WTC11 (cell line): ENCODE measurements around the gene COL26A1. TPM values are rescaled to one million over a fixed set of nuclear protein-coding genes. Genes with fewer than 3 reads are reported as not detected.
A peak's percentile ranks its signal among the peaks of the same experiment; 100 is the strongest.

Source experiments
- ATAC-seq: fragments of 200-7000 bp; cut with Tn5 transposase; 2 replicates; pipeline ENCODE4 v1.10.0; 2021; ENCODE audit warnings: mild to moderate bottlenecking, moderate library complexity
- CTCF ChIA-PET: fragments of 300-600 bp; sonication (Branson Sonifier 250); formaldehyde crosslinking; loops from one replicate; lab custom pipeline; 2021; ENCODE audit warnings: antibody characterized with exemption; lab: Charles Lee
- POLR2A ChIA-PET: fragments of 350-600 bp; sonication (Branson Sonifier 250); formaldehyde crosslinking; loops from one replicate; lab custom pipeline; 2021; ENCODE audit warnings: antibody characterized with exemption; lab: Charles Lee
- DNase-seq: peaks from one replicate; pipeline ENCODE4 v3.0.0; 2021; ENCODE audit warnings: low spot score
- H3K27ac Mint-ChIP-seq: 2 replicates; pipeline ENCODE4 v1.8.0; 2021; ENCODE audit warnings: mixed read lengths
- H3K27me3 Mint-ChIP-seq: 2 replicates; pipeline ENCODE4 v1.8.0; 2021; ENCODE audit warnings: low read depth, mild to moderate bottlenecking, moderate library complexity, mixed read lengths
- H3K36me3 Mint-ChIP-seq: 2 replicates; pipeline ENCODE4 v1.8.0; 2021; ENCODE audit warnings: mixed read lengths
- H3K4me1 Mint-ChIP-seq: 2 replicates; pipeline ENCODE4 v1.8.0; 2022; ENCODE audit warnings: mixed read lengths
- H3K4me3 Mint-ChIP-seq: 2 replicates; pipeline ENCODE4 v1.8.0; 2021; ENCODE audit warnings: mild to moderate bottlenecking, moderate library complexity, mixed read lengths
- H3K9me3 Mint-ChIP-seq: 2 replicates; pipeline ENCODE4 v1.8.0; 2021; ENCODE audit warnings: mixed read lengths
- CBFB ChIP-seq: sonication (generic); formaldehyde crosslinking; IDR thresholded peaks from 2 replicates; pipeline ENCODE4 v1.8.1; 2022; ENCODE audit warnings: mild to moderate bottlenecking, low read depth, missing genetic modification reagents
- CTCF ChIP-seq: fragments of 200-600 bp; IDR thresholded peaks from 2 replicates; pipeline ENCODE4 v1.8.0; 2022; ENCODE audit warnings: antibody characterized with exemption
- ESRRA ChIP-seq: sonication (generic); formaldehyde crosslinking; IDR thresholded peaks from 2 replicates; pipeline ENCODE4 v1.8.1; 2022; ENCODE audit warnings: mild to moderate bottlenecking, missing genetic modification reagents, borderline replicate concordance
- FOXK1 ChIP-seq: sonication (generic); formaldehyde crosslinking; IDR thresholded peaks from 2 replicates; pipeline ENCODE4 v1.8.0; 2022; ENCODE audit warnings: mild to moderate bottlenecking, moderate library complexity, missing genetic modification reagents
- FOXP1 ChIP-seq: sonication (generic); formaldehyde crosslinking; IDR thresholded peaks from 2 replicates; pipeline ENCODE4 v1.8.0; 2022; ENCODE audit warnings: missing genetic modification reagents, mild to moderate bottlenecking, moderate library complexity, borderline replicate concordance
- GABPB1 ChIP-seq: sonication (generic); formaldehyde crosslinking; IDR thresholded peaks from 2 replicates; pipeline ENCODE4 v1.8.1; 2023; ENCODE audit warnings: mild to moderate bottlenecking, missing genetic modification reagents
- HMGXB4 ChIP-seq: sonication (generic); formaldehyde crosslinking; IDR thresholded peaks from 2 replicates; pipeline ENCODE4 v1.8.1; 2023; ENCODE audit warnings: mild to moderate bottlenecking, moderate library complexity, missing genetic modification reagents
- JAZF1 ChIP-seq: fragments of 250-450 bp; sonication (Bioruptor Pico); IDR thresholded peaks from 2 replicates; pipeline ENCODE4 v1.9.0; 2021; ENCODE audit warnings: moderate library complexity, mild to moderate bottlenecking, inconsistent platforms
- MYBL2 ChIP-seq: sonication (generic); formaldehyde crosslinking; IDR thresholded peaks from 2 replicates; pipeline ENCODE4 v1.8.1; 2023; ENCODE audit warnings: mild to moderate bottlenecking, moderate library complexity, missing genetic modification reagents
- SMAD3 ChIP-seq: sonication (generic); formaldehyde crosslinking; IDR thresholded peaks from 2 replicates; pipeline ENCODE4 v1.8.0; 2022; ENCODE audit warnings: missing genetic modification reagents, mild to moderate bottlenecking, borderline replicate concordance
- TEAD1 ChIP-seq: sonication (generic); formaldehyde crosslinking; IDR thresholded peaks from 2 replicates; pipeline ENCODE4 v1.8.0; 2022; ENCODE audit warnings: mild to moderate bottlenecking, missing genetic modification reagents
- TEAD4 ChIP-seq: sonication (generic); formaldehyde crosslinking; IDR thresholded peaks from 2 replicates; pipeline ENCODE4 v1.8.0; 2022; ENCODE audit warnings: mild to moderate bottlenecking, missing genetic modification reagents
- USF1 ChIP-seq: sonication (generic); formaldehyde crosslinking; IDR thresholded peaks from 2 replicates; pipeline ENCODE4 v1.8.0; 2022; ENCODE audit warnings: mild to moderate bottlenecking, missing genetic modification reagents
- ZNF671 ChIP-seq: fragments of 250-450 bp; sonication (Bioruptor Pico); IDR thresholded peaks from 2 replicates; pipeline ENCODE4 v1.8.0; 2021; ENCODE audit warnings: mild to moderate bottlenecking
- total RNA-seq: library from RNA; stranded (reverse); gene quantifications from 3 replicates; pipeline ENCODE4 v1.2.3, GENCODE V29; 2021
- TF ChIP-seq, protein P1 (sequence below): fragments of 250-450 bp; sonication (Bioruptor Pico); IDR thresholded peaks from 2 replicates; pipeline ENCODE4 v1.8.0; 2021; ENCODE audit warnings: mild to moderate bottlenecking
- TF ChIP-seq, protein P2 (sequence below): sonication (generic); formaldehyde crosslinking; IDR thresholded peaks from 2 replicates; pipeline ENCODE4 v1.8.0; 2023; ENCODE audit warnings: missing genetic modification reagents
- TF ChIP-seq, protein P3 (sequence below): sonication (generic); formaldehyde crosslinking; IDR thresholded peaks from 2 replicates; pipeline ENCODE4 v1.8.1; 2022; ENCODE audit warnings: low read depth, missing genetic modification reagents, borderline replicate concordance
- TF ChIP-seq, protein P4 (sequence below): fragments of 250-450 bp; sonication (Bioruptor Pico); IDR thresholded peaks from 2 replicates; pipeline ENCODE4 v1.9.0; 2021; ENCODE audit warnings: mild to moderate bottlenecking, borderline replicate concordance

Gene COL26A1
- total RNA-seq, 1 experiment from 2014 or later: 64.4 TPM

DNA sequence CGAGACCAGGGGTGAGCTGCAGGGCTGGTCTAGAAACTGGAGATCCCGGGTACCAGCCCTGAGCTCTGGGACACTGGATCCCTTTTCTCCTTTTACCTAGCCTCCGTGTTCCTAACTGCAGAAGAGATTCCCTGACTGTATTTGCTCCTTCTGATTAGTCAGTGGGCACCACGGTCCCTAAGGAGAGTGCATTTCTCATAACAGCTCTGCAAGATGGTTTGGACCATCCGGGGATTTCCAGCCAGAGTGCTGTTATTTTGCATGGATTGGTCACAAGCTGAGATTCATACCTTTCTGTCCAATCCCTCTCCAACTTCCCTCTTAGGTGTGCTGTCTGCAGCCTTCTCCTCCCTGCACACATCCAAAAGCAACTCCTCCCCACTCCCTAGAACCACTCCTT is 143.9 kb downstream of the COL26A1 start:
- CTCF ChIA-PET: interaction anchor here (0.8 to 2.1 kb wide), 11 partner anchors 11 to 224 kb away, joined by 3 to 6 read pairs (median 4); partner anchors contain the start of gene IFT22

More for the DNA sequence above, 143.9 kb downstream of the COL26A1 start:
- ATAC-seq (no peak), DNase-seq (no peak)
- Mint-ChIP-seq H3K9me3 (no peaks in the 10 kb centered on the region), H3K36me3 (no peaks in the 10 kb centered on the region; the same call in 1 of the 2 replicates), H3K27ac (0 out of 2 replicates have a peak overlapping the region, but pooled peaks have one; percentile 3), H3K27me3 (no peaks in the 10 kb centered on the region), H3K4me1 (peaks cover 39% of the 10 kb centered on the region)
- TF ChIP-seq FOXP1 (no peak), USF1 (CRISPR knock-in tag) (no peak), SMAD3 (CRISPR knock-in tag) (no peak), JAZF1 (CRISPR knock-in tag) (no peak), GABPB1 (CRISPR knock-in tag) (no peak), ESRRA (CRISPR knock-in tag) (no peak), ZNF671 (CRISPR knock-in tag) (no peak), CTCF (no peak), TEAD4 (CRISPR knock-in tag) (no peak), CBFB (no peak), FOXK1 (CRISPR knock-in tag) (no peak), MYBL2 (CRISPR knock-in tag) (no peak), HMGXB4 (CRISPR knock-in tag) (no peak), TEAD1 (no peak)
- TF ChIP-seq, protein P1, sequence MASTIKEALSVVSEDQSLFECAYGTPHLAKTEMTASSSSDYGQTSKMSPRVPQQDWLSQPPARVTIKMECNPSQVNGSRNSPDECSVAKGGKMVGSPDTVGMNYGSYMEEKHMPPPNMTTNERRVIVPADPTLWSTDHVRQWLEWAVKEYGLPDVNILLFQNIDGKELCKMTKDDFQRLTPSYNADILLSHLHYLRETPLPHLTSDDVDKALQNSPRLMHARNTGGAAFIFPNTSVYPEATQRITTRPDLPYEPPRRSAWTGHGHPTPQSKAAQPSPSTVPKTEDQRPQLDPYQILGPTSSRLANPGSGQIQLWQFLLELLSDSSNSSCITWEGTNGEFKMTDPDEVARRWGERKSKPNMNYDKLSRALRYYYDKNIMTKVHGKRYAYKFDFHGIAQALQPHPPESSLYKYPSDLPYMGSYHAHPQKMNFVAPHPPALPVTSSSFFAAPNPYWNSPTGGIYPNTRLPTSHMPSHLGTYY (CRISPR knock-in tag): no peak
- TF ChIP-seq, protein P2, sequence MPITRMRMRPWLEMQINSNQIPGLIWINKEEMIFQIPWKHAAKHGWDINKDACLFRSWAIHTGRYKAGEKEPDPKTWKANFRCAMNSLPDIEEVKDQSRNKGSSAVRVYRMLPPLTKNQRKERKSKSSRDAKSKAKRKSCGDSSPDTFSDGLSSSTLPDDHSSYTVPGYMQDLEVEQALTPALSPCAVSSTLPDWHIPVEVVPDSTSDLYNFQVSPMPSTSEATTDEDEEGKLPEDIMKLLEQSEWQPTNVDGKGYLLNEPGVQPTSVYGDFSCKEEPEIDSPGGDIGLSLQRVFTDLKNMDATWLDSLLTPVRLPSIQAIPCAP: no peak
- TF ChIP-seq, protein P3, sequence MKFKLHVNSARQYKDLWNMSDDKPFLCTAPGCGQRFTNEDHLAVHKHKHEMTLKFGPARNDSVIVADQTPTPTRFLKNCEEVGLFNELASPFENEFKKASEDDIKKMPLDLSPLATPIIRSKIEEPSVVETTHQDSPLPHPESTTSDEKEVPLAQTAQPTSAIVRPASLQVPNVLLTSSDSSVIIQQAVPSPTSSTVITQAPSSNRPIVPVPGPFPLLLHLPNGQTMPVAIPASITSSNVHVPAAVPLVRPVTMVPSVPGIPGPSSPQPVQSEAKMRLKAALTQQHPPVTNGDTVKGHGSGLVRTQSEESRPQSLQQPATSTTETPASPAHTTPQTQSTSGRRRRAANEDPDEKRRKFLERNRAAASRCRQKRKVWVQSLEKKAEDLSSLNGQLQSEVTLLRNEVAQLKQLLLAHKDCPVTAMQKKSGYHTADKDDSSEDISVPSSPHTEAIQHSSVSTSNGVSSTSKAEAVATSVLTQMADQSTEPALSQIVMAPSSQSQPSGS: no peak
- TF ChIP-seq, protein P4, sequence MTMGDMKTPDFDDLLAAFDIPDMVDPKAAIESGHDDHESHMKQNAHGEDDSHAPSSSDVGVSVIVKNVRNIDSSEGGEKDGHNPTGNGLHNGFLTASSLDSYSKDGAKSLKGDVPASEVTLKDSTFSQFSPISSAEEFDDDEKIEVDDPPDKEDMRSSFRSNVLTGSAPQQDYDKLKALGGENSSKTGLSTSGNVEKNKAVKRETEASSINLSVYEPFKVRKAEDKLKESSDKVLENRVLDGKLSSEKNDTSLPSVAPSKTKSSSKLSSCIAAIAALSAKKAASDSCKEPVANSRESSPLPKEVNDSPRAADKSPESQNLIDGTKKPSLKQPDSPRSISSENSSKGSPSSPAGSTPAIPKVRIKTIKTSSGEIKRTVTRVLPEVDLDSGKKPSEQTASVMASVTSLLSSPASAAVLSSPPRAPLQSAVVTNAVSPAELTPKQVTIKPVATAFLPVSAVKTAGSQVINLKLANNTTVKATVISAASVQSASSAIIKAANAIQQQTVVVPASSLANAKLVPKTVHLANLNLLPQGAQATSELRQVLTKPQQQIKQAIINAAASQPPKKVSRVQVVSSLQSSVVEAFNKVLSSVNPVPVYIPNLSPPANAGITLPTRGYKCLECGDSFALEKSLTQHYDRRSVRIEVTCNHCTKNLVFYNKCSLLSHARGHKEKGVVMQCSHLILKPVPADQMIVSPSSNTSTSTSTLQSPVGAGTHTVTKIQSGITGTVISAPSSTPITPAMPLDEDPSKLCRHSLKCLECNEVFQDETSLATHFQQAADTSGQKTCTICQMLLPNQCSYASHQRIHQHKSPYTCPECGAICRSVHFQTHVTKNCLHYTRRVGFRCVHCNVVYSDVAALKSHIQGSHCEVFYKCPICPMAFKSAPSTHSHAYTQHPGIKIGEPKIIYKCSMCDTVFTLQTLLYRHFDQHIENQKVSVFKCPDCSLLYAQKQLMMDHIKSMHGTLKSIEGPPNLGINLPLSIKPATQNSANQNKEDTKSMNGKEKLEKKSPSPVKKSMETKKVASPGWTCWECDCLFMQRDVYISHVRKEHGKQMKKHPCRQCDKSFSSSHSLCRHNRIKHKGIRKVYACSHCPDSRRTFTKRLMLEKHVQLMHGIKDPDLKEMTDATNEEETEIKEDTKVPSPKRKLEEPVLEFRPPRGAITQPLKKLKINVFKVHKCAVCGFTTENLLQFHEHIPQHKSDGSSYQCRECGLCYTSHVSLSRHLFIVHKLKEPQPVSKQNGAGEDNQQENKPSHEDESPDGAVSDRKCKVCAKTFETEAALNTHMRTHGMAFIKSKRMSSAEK (CRISPR knock-in tag): no peak
- TF ChIP-seq, all 79 proteins: peak for 0
- no peak overlapping the region for H3K4me3 Mint-ChIP-seq
- POLR2A ChIA-PET: interaction anchor here (0.5 to 0.8 kb wide), 3 partner anchors 35 to 869 kb away, joined by 3 to 5 read pairs (median 3); no protein-coding TSS in a partner anchor
